ENCODE data around the gene C6orf136. TPM values are rescaled to one million over a fixed set of nuclear protein-coding genes. Genes with fewer than 3 reads are reported as not detected.

Gene C6orf136
- total and polyA plus RNA-seq, 9 of the 15 experiments (the other 6 are each of a cell fraction or from before 2014, with no cell fraction given): 14.1 to 63.1 (median 18.4) TPM

GRCh38 chr6:30683980-30684338, 37.0 kb downstream of the C6orf136 start:
- H3K9ac ChIP-seq (ENCODE audit: insufficient read depth in 1 of 2, low read depth in 2 of 2, low read length in 2 of 2): peak overlapping the region; percentile 81 to 95
- H3K79me2 ChIP-seq (ENCODE audit: control insufficient read depth, insufficient read depth, low read length): peaks cover 94% of the 10 kb centered on the region
- ChIA-PET CTCF (ENCODE audit: low intra/inter-chr PET ratio) (interaction anchor here (0.6 kb wide), 1 partner anchor 200 kb away, joined by 3 read pairs; no protein-coding TSS in a partner anchor), POLR2A (interaction anchor here (0.9 to 7.0 kb wide), 4 partner anchors 36 to 69 kb away, joined by 3 to 118 read pairs (median 4); partner anchors contain the start of genes MDC1 and TUBB)
- H2AFZ ChIP-seq (ENCODE audit: low read depth, low read length): peak overlapping the region; percentile 25; the same call in 1 of the 2 replicates
- DNase-seq (ENCODE audit: extremely low read depth in 1 of 4, low spot score in 3 of 4): peak in 2 of 4 experiments; percentile 6 to 39
- in situ Hi-C loops (cut with MboI) (no loop called here), intact Hi-C loops (cut with micrococcal nuclease) (loop anchor here (5.0 to 10.0 kb wide), 2 partner anchors 131 to 403 kb away; no protein-coding TSS in a partner anchor)
- FAIRE-seq: peak; percentile 23
- no peaks in the 10 kb centered on the region for H3K9me3 ChIP-seq (replicated peaks; ENCODE audit: control insufficient read depth, insufficient read depth, low read depth, low read length)
- peak overlapping the region; percentile 81 for H3K4me3 ChIP-seq
- H3K36me3 ChIP-seq (ENCODE audit: control insufficient read depth, insufficient read depth, low read length): peaks cover 25% of the 10 kb centered on the region
- WGBS (ENCODE audit: insufficient coverage, low coverage, missing lambda C conversion rate): 0% methylated on average over 2 of the region's 2 CpGs
- H3K9me1 ChIP-seq (ENCODE audit: control insufficient read depth, insufficient read depth, low read length): no peaks in the 10 kb centered on the region
- H3K27me3 ChIP-seq (ENCODE audit: control insufficient read depth in 2 of 2, insufficient read depth in 2 of 2, low read length in 2 of 2): no peaks in the 10 kb centered on the region
- H3K4me2 ChIP-seq (ENCODE audit: insufficient read depth, low read length): peak overlapping the region; percentile 97
- H4K20me1 ChIP-seq (replicated peaks; ENCODE audit: control insufficient read depth, insufficient read depth, low read length): no peaks in the 10 kb centered on the region; the same call in 1 of the 2 replicates
- H3K27ac ChIP-seq (ENCODE audit: extremely low read depth, low read depth, low read length): peak overlapping the region; percentile 88
- H3K4me1 ChIP-seq (replicated peaks in 1 of 2; ENCODE audit: control insufficient read depth in 2 of 2, insufficient read depth in 2 of 2, low read length in 2 of 2): peaks cover 53 to 92% of the 10 kb centered on the region in 2 experiments
- no peak for ATAC-seq
- BruUV-seq (replicated peaks): no TSS peak
- TF ChIP-seq JUNB (CRISPR knock-in tag; conservative IDR thresholded peaks at IDR 0.05) (no peak), RBM15 (IDR thresholded peaks at IDR 0.05; ENCODE audit: insufficient read depth, low read length) (no peak), GABPA (tag; conservative IDR thresholded peaks at IDR 0.05; ENCODE audit: low read depth) (no peak), NRF1 (conservative IDR thresholded peaks at IDR 0.05 in 1 of 2, IDR thresholded peaks at IDR 0.05 in 1 of 2) (0 out of 4 replicates have a peak, but pooled peaks of 1 of the 2 experiments have one; percentile 7), MCM3 (IDR thresholded peaks at IDR 0.05) (no peak), CBX3 (IDR thresholded peaks at IDR 0.05; ENCODE audit: borderline replicate concordance in 1 of 2, low read length in 2 of 2) (no peak), SRF (CRISPR knock-in tag; IDR thresholded peaks at IDR 0.05) (no peak), FOXM1 (IDR thresholded peaks at IDR 0.05; ENCODE audit: low read depth) (0 out of 2 replicates have a peak, but pooled peaks have one; percentile 10), FOXM1 (CRISPR knock-in tag; IDR thresholded peaks at IDR 0.05; ENCODE audit: low read depth) (no peak), ZNF232 (CRISPR knock-in tag; IDR thresholded peaks at IDR 0.05) (no peak), CCNT2 (IDR thresholded peaks at IDR 0.05; ENCODE audit: borderline replicate concordance, extremely low read depth, insufficient read length, low read depth, low read length) (no peak), ARID4B (CRISPR knock-in tag; IDR thresholded peaks at IDR 0.05) (no peak), NR2F6 (CRISPR knock-in tag; IDR thresholded peaks at IDR 0.05) (no peak), ZNF384 (IDR thresholded peaks at IDR 0.05; ENCODE audit: low read depth, low read length) (no peak)
- TF ChIP-seq, protein P1, sequence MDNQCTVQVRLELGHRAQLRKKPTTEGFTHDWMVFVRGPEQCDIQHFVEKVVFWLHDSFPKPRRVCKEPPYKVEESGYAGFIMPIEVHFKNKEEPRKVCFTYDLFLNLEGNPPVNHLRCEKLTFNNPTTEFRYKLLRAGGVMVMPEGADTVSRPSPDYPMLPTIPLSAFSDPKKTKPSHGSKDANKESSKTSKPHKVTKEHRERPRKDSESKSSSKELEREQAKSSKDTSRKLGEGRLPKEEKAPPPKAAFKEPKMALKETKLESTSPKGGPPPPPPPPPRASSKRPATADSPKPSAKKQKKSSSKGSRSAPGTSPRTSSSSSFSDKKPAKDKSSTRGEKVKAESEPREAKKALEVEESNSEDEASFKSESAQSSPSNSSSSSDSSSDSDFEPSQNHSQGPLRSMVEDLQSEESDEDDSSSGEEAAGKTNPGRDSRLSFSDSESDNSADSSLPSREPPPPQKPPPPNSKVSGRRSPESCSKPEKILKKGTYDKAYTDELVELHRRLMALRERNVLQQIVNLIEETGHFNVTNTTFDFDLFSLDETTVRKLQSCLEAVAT (IDR thresholded peaks at IDR 0.05): no peak; a peak in 2 of 4 replicates
- TF ChIP-seq, protein P2, sequence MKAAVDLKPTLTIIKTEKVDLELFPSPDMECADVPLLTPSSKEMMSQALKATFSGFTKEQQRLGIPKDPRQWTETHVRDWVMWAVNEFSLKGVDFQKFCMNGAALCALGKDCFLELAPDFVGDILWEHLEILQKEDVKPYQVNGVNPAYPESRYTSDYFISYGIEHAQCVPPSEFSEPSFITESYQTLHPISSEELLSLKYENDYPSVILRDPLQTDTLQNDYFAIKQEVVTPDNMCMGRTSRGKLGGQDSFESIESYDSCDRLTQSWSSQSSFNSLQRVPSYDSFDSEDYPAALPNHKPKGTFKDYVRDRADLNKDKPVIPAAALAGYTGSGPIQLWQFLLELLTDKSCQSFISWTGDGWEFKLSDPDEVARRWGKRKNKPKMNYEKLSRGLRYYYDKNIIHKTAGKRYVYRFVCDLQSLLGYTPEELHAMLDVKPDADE (conservative IDR thresholded peaks at IDR 0.05; ENCODE audit: control insufficient read depth, low read depth, low read length): no peak

Data from K562 (cell line).